Lung (tissue), 12 donors: ENCODE measurements around the gene TGFBR3. TPM values are rescaled to one million over a fixed set of nuclear protein-coding genes. Genes with fewer than 3 reads are reported as not detected.
A peak's percentile ranks its signal among the peaks of the same experiment; 100 is the strongest.

Source experiments
- ATAC-seq: fragments of 200-7000 bp; cut with Tn5 transposase; one replicate; pipeline ENCODE4 v1.9.1; 2020; ENCODE audit warnings: moderate number of reproducible peaks; ENCODE audit not compliant: insufficient read depth, low FRiP score
- DNase-seq, 3 donors: peaks; one replicate each; pipeline ENCODE4 v3.0.0-alpha.2; 2013 to 2017
- H3K27ac ChIP-seq, 2 donors: one replicate each; pipeline ENCODE4 v1.5.1; 2013; ENCODE audit warnings: mild to moderate bottlenecking in 2 of 2, moderate library complexity in 2 of 2, control low read depth in 1 of 2, inconsistent platforms in 1 of 2, low read depth in 1 of 2, low read length in 1 of 2
- H3K27me3 ChIP-seq, 3 donors: one replicate each; pipeline ENCODE4 v1.5.1; 2013; ENCODE audit warnings: low read length in 2 of 3; ENCODE audit not compliant: control insufficient read depth in 3 of 3, insufficient read depth in 3 of 3
- H3K36me3 ChIP-seq, 4 donors: one replicate each; pipeline ENCODE4 v1.5.1; 2013; ENCODE audit warnings: low read length in 4 of 4, mild to moderate bottlenecking in 1 of 4, moderate library complexity in 1 of 4; ENCODE audit not compliant: control insufficient read depth in 4 of 4, insufficient read depth in 4 of 4
- H3K4me1 ChIP-seq, 5 donors: one replicate each; pipeline ENCODE4 v1.5.1; 2013; ENCODE audit warnings: low read length in 5 of 5, mild to moderate bottlenecking in 2 of 5, moderate library complexity in 1 of 5; ENCODE audit not compliant: control insufficient read depth in 5 of 5, insufficient read depth in 5 of 5
- H3K4me3 ChIP-seq: one replicate; pipeline ENCODE4 v1.5.1; 2013; ENCODE audit warnings: mild to moderate bottlenecking, control low read depth, moderate library complexity
- H3K9ac ChIP-seq, 2 donors: one replicate each; pipeline ENCODE4 v1.5.1; 2013; ENCODE audit warnings: low read length in 2 of 2, control low read depth in 1 of 2; ENCODE audit not compliant: insufficient read depth in 1 of 2
- H3K9me3 ChIP-seq, 4 donors: one replicate each; pipeline ENCODE4 v1.5.1; 2013; ENCODE audit warnings: low read length in 3 of 4, mild to moderate bottlenecking in 1 of 4, moderate library complexity in 1 of 4; ENCODE audit not compliant: control insufficient read depth in 4 of 4, insufficient read depth in 3 of 4
- WGBS, 2 donors: extraction: QIAGEN DNeasy Blood & Tissue Kit; methylation state at CpG; one replicate each; pipeline ENCODE4 v1.1.7; 2013; 5-methylcytosine and 5-hydroxymethylcytosine counted together
- polyA plus RNA-seq, 2 donors: library from polyadenylated mRNA; stranded (reverse); fragments of 200-250 nt; gene quantifications; one replicate each; pipeline ENCODE4 v1.2.1, GENCODE V29; 2013
- total RNA-seq, 2 donors: library from RNA; depleted of rRNA in 1 of 2; stranded (reverse); fragments of >200 nt in 1 of 2; gene quantifications; one replicate each; pipeline ENCODE4 v1.2.1, GENCODE V29; 2014 to 2021
- TF ChIP-seq, protein P1 (sequence below): IDR thresholded peaks from 2 replicates; pipeline ENCODE4 v1.5.1; 2012; ENCODE audit warnings: mild to moderate bottlenecking; ENCODE audit errors: control extremely low read depth, extremely low read depth
- donor health status: control.
- donor health status: control.
- donor health status: Bipolar disorder and iron deficiency.
- donor health status: healthy.
- donor health status: DM: yes; HTN: yes; CAD: no.

Gene TGFBR3
- total and polyA plus RNA-seq, 4 donors: 13.1 to 99.6 (median 26.5) TPM

- Histone ChIP-seq H3K4me3 (no peak overlapping the region), H3K9me3 (no peaks in the 10 kb centered on the region), H3K4me1 (peaks cover 0 to 10% (median 2%) of the 10 kb centered on the region in 5 donors), H3K27ac (peak overlapping the region; percentile 12 to 30), H3K9ac (no peak overlapping the region), H3K36me3 (peaks cover 0 to 20% (median 12%) of the 10 kb centered on the region in 4 donors), H3K27me3 (no peaks in the 10 kb centered on the region)
- ATAC-seq: no peak
- 98 to 100% methylated on average over 1 of the region's 1 CpG for whole genome bisulfite sequencing, 2 donors
- TF ChIP-seq, protein P1, sequence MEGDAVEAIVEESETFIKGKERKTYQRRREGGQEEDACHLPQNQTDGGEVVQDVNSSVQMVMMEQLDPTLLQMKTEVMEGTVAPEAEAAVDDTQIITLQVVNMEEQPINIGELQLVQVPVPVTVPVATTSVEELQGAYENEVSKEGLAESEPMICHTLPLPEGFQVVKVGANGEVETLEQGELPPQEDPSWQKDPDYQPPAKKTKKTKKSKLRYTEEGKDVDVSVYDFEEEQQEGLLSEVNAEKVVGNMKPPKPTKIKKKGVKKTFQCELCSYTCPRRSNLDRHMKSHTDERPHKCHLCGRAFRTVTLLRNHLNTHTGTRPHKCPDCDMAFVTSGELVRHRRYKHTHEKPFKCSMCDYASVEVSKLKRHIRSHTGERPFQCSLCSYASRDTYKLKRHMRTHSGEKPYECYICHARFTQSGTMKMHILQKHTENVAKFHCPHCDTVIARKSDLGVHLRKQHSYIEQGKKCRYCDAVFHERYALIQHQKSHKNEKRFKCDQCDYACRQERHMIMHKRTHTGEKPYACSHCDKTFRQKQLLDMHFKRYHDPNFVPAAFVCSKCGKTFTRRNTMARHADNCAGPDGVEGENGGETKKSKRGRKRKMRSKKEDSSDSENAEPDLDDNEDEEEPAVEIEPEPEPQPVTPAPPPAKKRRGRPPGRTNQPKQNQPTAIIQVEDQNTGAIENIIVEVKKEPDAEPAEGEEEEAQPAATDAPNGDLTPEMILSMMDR: no peak
- no peak for DNase-seq
Observed at GRCh38 chr1:91704746-91705145, 181.2 kb downstream of the TGFBR3 start.

- Histone ChIP-seq H3K9me3 (no peaks in the 10 kb centered on the region), H3K4me3 (no peak overlapping the region), H3K27ac (no peak overlapping the region), H3K4me1 (peaks cover 0 to 18% (median 5%) of the 10 kb centered on the region in 5 donors), H3K27me3 (no peaks in the 10 kb centered on the region), H3K9ac (no peak overlapping the region), H3K36me3 (peaks cover 0 to 17% (median 9%) of the 10 kb centered on the region in 4 donors)
- 66 to 76% methylated on average over 4 of the region's 4 CpGs for WGBS, 2 donors
- ATAC-seq (no peak), DNase-seq (no peak)
- TF ChIP-seq, protein P1: no peak
Observed at GRCh38 chr1:91703095-91703494, 182.9 kb downstream of the TGFBR3 start.

- WGBS, 2 donors: 74 to 86% methylated on average over 4 of the region's 4 CpGs
- Histone ChIP-seq H3K4me3 (no peak overlapping the region), H3K36me3 (peaks cover 0 to 8% (median 1%) of the 10 kb centered on the region in 4 donors), H3K4me1 (peaks cover 6 to 28% (median 8%) of the 10 kb centered on the region in 5 donors), H3K27ac (no peak overlapping the region), H3K9me3 (no peaks in the 10 kb centered on the region), H3K9ac (no peak overlapping the region), H3K27me3 (no peaks in the 10 kb centered on the region)
- TF ChIP-seq, protein P1: no peak
- DNase-seq (no peak), ATAC-seq (no peak)
Observed at GRCh38 chr1:91701472-91701869, 184.5 kb downstream of the TGFBR3 start.
